SU-DHL-6 (cell line): ENCODE measurements around the gene SLC12A8.

Source experiments
- EZH2phosphoT487 ChIP-seq: fragments of 200-600 bp; sonication (generic), shearing (Covaris generic); conservative IDR thresholded peaks from 2 replicates; pipeline ENCODE4 v1.6.1; 2018; ENCODE audit warnings: mild to moderate bottlenecking, antibody characterized with exemption, low read length, moderate library complexity, mixed read lengths
- TF ChIP-seq, protein P1 (sequence below): fragments of 200-600 bp; sonication (generic); IDR thresholded peaks from one replicate; pipeline ENCODE4 v1.5.1; 2017; ENCODE audit warnings: antibody characterized with exemption, mild to moderate bottlenecking, low read length, moderate library complexity; ENCODE audit not compliant: insufficient read depth, poor library complexity, severe bottlenecking

GRCh38 chr3:125212091-125212508 is 448 bp downstream of the SLC12A8 start:
- TF ChIP-seq, protein P1, sequence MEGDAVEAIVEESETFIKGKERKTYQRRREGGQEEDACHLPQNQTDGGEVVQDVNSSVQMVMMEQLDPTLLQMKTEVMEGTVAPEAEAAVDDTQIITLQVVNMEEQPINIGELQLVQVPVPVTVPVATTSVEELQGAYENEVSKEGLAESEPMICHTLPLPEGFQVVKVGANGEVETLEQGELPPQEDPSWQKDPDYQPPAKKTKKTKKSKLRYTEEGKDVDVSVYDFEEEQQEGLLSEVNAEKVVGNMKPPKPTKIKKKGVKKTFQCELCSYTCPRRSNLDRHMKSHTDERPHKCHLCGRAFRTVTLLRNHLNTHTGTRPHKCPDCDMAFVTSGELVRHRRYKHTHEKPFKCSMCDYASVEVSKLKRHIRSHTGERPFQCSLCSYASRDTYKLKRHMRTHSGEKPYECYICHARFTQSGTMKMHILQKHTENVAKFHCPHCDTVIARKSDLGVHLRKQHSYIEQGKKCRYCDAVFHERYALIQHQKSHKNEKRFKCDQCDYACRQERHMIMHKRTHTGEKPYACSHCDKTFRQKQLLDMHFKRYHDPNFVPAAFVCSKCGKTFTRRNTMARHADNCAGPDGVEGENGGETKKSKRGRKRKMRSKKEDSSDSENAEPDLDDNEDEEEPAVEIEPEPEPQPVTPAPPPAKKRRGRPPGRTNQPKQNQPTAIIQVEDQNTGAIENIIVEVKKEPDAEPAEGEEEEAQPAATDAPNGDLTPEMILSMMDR: no peak
- TF ChIP-seq EZH2phosphoT487: no peak
